HCT116 (cell line): ENCODE measurements around the gene CFAP57. TPM values are rescaled to one million over a fixed set of nuclear protein-coding genes. Genes with fewer than 3 reads are reported as not detected.

Source experiments
- ATAC-seq: fragments of 200-7000 bp; cut with Tn5 transposase; 2 replicates; pipeline ENCODE4 v1.9.1; 2020; ENCODE audit warnings: mild to moderate bottlenecking, moderate library complexity
- BruUV-seq: library from RNA; stranded (reverse); fragments of 400-500 nt; replicated peaks from 2 replicates; lab custom pipeline; 2021; lab: Mats Ljungman, UMichigan
- CTCF ChIA-PET: fragments of 300-600 bp; sonication (Branson Sonifier 250); formaldehyde crosslinking; loops from one replicate; lab custom pipeline; 2021; ENCODE audit warnings: antibody characterized with exemption; lab: Charles Lee
- POLR2A ChIA-PET: fragments of 300-600, 350-600 bp; sonication (Branson Sonifier 250); formaldehyde crosslinking; loops from one replicate; lab custom pipeline; 2021; ENCODE audit warnings: antibody characterized with exemption; lab: Charles Lee
- RAD21 ChIA-PET, 2 experiments: fragments of 300-600 bp; sonication (Branson Sonifier 250); formaldehyde crosslinking; loops; one replicate each; lab custom pipeline; 2023; ENCODE audit warnings: low total read pairs in 2 of 2; ENCODE audit not compliant: uncharacterized antibody in 2 of 2, unreplicated experiment in 2 of 2, low non-redundant PET in 1 of 2; lab: Charles Lee
- DNase-seq: peaks from one replicate; pipeline ENCODE4 v3.0.0-alpha.2; 2010; ENCODE audit warnings: low read depth, low spot score
- H2AFZ ChIP-seq: fragments of 200-600 bp; shearing (Covaris generic), sonication (generic); 2 replicates; pipeline ENCODE4 v1.6.1; 2017; ENCODE audit warnings: low read depth, mixed run types, mixed read lengths, antibody characterized with exemption, low read length; ENCODE audit not compliant: poor library complexity, severe bottlenecking
- H3K27ac ChIP-seq: 2 replicates; pipeline ENCODE4 v1.5.1; 2012; ENCODE audit warnings: low read depth, low read length
- H3K27me3 ChIP-seq: fragments of 200-600 bp; sonication (generic); 2 replicates; pipeline ENCODE4 v1.6.1; 2016; ENCODE audit warnings: mixed run types, low read length, mixed read lengths; ENCODE audit not compliant: insufficient read depth
- H3K36me3 ChIP-seq, 2 experiments: fragments of 200-500 bp in 1 of 2; fragments of 200-600 bp in 1 of 2; sonication (Bioruptor generic) in 1 of 2; sonication (generic) in 1 of 2; 2 replicates each; pipeline versions ENCODE4 v1.5.1 to v1.6.1; 2014 to 2016; ENCODE audit warnings: low read length in 2 of 2, inconsistent platforms in 1 of 2, mixed read lengths in 1 of 2, mixed run types in 1 of 2; ENCODE audit not compliant: insufficient read depth in 2 of 2, control insufficient read depth in 1 of 2
- H3K4me1 ChIP-seq, 2 experiments: fragments of 200-600 bp in 1 of 2; sonication (generic) in 1 of 2; 2 replicates each; pipeline versions ENCODE4 v1.5.1 to v1.6.1; 2012 to 2017; ENCODE audit warnings: low read length in 2 of 2, inconsistent platforms in 1 of 2, mild to moderate bottlenecking in 1 of 2, mixed read lengths in 1 of 2, mixed run types in 1 of 2, moderate library complexity in 1 of 2; ENCODE audit not compliant: insufficient read depth in 2 of 2, control insufficient read depth in 1 of 2
- H3K4me2 ChIP-seq: fragments of 200-600 bp; sonication (generic); 2 replicates; pipeline ENCODE4 v1.6.1; 2017; ENCODE audit warnings: mixed run types, low read length, mixed read lengths
- H3K4me3 ChIP-seq, 2 experiments: fragments of 200-600 bp in 1 of 2; sonication (generic) in 1 of 2; replicated peaks in 1 of 2; 2 replicates each; pipeline ENCODE4 v1.5.1; 2011 to 2016; ENCODE audit warnings: low read length in 2 of 2, control low read depth in 1 of 2, low read depth in 1 of 2, mild to moderate bottlenecking in 1 of 2, mixed read lengths in 1 of 2, mixed run types in 1 of 2
- H3K79me2 ChIP-seq: fragments of 200-600 bp; sonication (generic); 2 replicates; pipeline ENCODE4 v1.6.1; 2017; ENCODE audit warnings: mild to moderate bottlenecking, mixed run types, low read length, moderate library complexity, mixed read lengths; ENCODE audit not compliant: insufficient read depth
- H3K9ac ChIP-seq: fragments of 200-600 bp; sonication (generic); 2 replicates; pipeline ENCODE4 v1.6.1; 2016; ENCODE audit warnings: low read length, mixed read lengths
- H3K9me2 ChIP-seq: fragments of 200-600 bp; sonication (generic), shearing (Covaris generic); 2 replicates; pipeline ENCODE4 v1.6.1; 2017; ENCODE audit warnings: mixed run types, mild to moderate bottlenecking, moderate library complexity; ENCODE audit not compliant: insufficient read depth
- H3K9me3 ChIP-seq, 2 experiments: fragments of 200-500 bp in 1 of 2; fragments of 200-600 bp in 1 of 2; sonication (Bioruptor generic) in 1 of 2; sonication (generic) in 1 of 2; 2 replicates each; pipeline ENCODE4 v1.6.1; 2014 to 2017; ENCODE audit warnings: low read length in 2 of 2, mixed read lengths in 2 of 2, inconsistent platforms in 1 of 2, low read depth in 1 of 2, mild to moderate bottlenecking in 1 of 2, mixed run types in 1 of 2, moderate library complexity in 1 of 2; ENCODE audit not compliant: control insufficient read depth in 1 of 2, insufficient read depth in 1 of 2
- H4K20me1 ChIP-seq: fragments of 200-600 bp; sonication (generic), shearing (Covaris generic); 2 replicates; pipeline ENCODE4 v1.6.1; 2017; ENCODE audit warnings: mixed run types, mild to moderate bottlenecking, moderate library complexity; ENCODE audit not compliant: insufficient read depth
- EGR1 ChIP-seq: IDR thresholded peaks from 2 replicates; pipeline ENCODE4 v1.6.1; 2012; ENCODE audit warnings: low read depth
- ELF1 ChIP-seq: IDR thresholded peaks from 2 replicates; pipeline ENCODE4 v1.6.1; 2012; ENCODE audit warnings: low read depth, borderline replicate concordance
- EZH2 ChIP-seq: fragments of 200-600 bp; sonication (generic); IDR thresholded peaks from 2 replicates; pipeline ENCODE4 v1.6.1; 2017; ENCODE audit warnings: antibody characterized with exemption, mixed run types
- JUND ChIP-seq: IDR thresholded peaks from 2 replicates; pipeline ENCODE4 v1.6.1; 2012
- POLR2A ChIP-seq: IDR thresholded peaks from 2 replicates; pipeline ENCODE4 v1.7.0; 2011; ENCODE audit warnings: borderline replicate concordance; ENCODE audit not compliant: insufficient read depth, insufficient read length; ENCODE audit errors: extremely low read depth
- POLR2AphosphoS5 ChIP-seq: IDR thresholded peaks from 2 replicates; pipeline ENCODE4 v1.6.1; 2011; ENCODE audit warnings: mild to moderate bottlenecking, low read depth, low read length, moderate library complexity
- RAD21 ChIP-seq: IDR thresholded peaks from 2 replicates; pipeline ENCODE4 v1.6.1; 2012; ENCODE audit warnings: low read depth, mild to moderate bottlenecking
- SIN3A ChIP-seq: IDR thresholded peaks from 2 replicates; pipeline ENCODE4 v1.6.1; 2012; ENCODE audit warnings: low read depth
- SRF ChIP-seq: IDR thresholded peaks from 2 replicates; pipeline ENCODE4 v1.6.1; 2012; ENCODE audit warnings: low read depth
- TCF7L2 ChIP-seq: IDR thresholded peaks from 2 replicates; pipeline ENCODE4 v1.7.0; 2011; ENCODE audit warnings: borderline replicate concordance, inconsistent platforms; ENCODE audit not compliant: insufficient read depth, insufficient read length; ENCODE audit errors: extremely low read depth
- ZFX ChIP-seq: fragments of 450-650 bp; IDR thresholded peaks from 2 replicates; pipeline ENCODE4 v1.6.1; 2017
- intact Hi-C: fragments of 100-400 bp; cut with micrococcal nuclease; formaldehyde crosslinking; loops from 2 replicates; pipeline ENCODE4 v1.10.0; 2022
- total RNA-seq: library from RNA; stranded (reverse); gene quantifications from one replicate; pipeline ENCODE4 v1.2.1, GENCODE V29; 2021; ENCODE audit not compliant: unreplicated experiment
- TF ChIP-seq, protein P1 (sequence below): IDR thresholded peaks from 2 replicates; pipeline ENCODE4 v1.6.1; 2012
- TF ChIP-seq, protein P2 (sequence below): IDR thresholded peaks from 2 replicates; pipeline ENCODE4 v1.6.1; 2012

The CFAP57 gene
- total RNA-seq, 1 experiment from 2014 or later: 0.49 TPM

DNA sequence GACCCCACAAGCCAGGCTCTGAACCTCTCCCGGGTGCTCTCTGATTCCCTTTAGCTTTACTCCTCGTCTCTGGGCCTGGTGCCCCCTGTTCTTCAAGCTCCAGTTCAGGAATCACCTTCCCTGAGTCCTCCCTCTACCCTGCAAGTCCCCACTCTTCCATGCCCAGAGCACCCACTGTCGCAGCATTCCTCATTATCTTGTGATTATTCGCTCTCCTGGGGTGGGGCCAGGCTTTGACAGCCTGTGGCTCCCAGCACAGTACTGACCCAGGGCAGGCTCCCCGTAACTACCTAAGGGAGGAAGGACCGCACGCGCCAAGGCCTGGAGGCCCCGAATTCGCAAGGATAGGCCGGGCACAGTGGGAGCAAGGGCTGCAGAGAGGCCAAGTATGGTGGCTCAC is 114.0 kb downstream of the CFAP57 start:
- CTCF ChIA-PET: interaction anchor here (0.9 to 1.6 kb wide), 9 partner anchors 8 to 212 kb away, joined by 3 to 15 read pairs (median 5); partner anchors contain the start of gene CDC20
- peak overlapping the region; percentile 89 for H3K4me2 ChIP-seq
- intact Hi-C loops: no loop called here

DNA sequence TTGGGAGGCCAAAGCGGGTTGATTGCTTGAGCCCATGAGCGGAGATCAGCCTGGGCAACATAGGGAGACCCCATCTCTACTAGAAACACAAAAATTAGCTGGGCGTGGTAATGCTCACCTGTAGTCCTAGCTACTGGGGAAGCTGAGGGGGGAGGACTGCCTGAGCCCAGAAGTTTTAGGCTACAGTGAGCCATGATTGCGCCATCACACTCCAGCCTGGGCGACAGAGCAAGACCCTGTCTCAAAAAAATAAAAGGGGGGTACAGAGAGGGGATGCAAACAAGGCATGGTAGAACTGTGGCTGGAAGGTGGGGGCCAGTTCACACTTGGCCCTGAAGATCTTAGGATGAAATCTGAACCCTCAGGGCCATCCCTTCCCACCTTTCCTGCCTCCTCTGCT is 114.4 kb downstream of the CFAP57 start:
- no TSS peak for BruUV-seq
- Histone ChIP-seq H3K79me2 (no peaks in the 10 kb centered on the region), H3K4me2 (0 out of 2 replicates have a peak overlapping the region, but pooled peaks have one; percentile 89), H3K9me2 (no peaks in the 10 kb centered on the region), H2AFZ (no peak overlapping the region), H3K27me3 (0 out of 2 replicates have a peak, but pooled peaks cover 3% of the 10 kb centered on the region), H3K4me3 (no peak overlapping the region), H3K27ac (peak overlapping the region; percentile 55; the same call in 1 of the 2 replicates), H3K4me1 (peaks cover 14 to 27% of the 10 kb centered on the region in 2 experiments; a peak in 3 of 4 replicates), H3K36me3 (0 out of 4 replicates have a peak, but pooled peaks cover 0 to 2% of the 10 kb centered on the region in 2 experiments), H4K20me1 (no peaks in the 10 kb centered on the region), H3K9me3 (no peaks in the 10 kb centered on the region), H3K9ac (no peak overlapping the region)
- RAD21 ChIA-PET: no interaction called here
- CTCF ChIA-PET: interaction anchor here (1.6 kb wide), 1 partner anchor 7 kb away, joined by 11 read pairs; no protein-coding TSS in a partner anchor
- POLR2A ChIA-PET: interaction anchor here (1.5 kb wide), 1 partner anchor 8 kb away, joined by 12 read pairs; no protein-coding TSS in a partner anchor
- TF ChIP-seq SRF (no peak), SIN3A (no peak), JUND (no peak), EZH2 (no peak), TCF7L2 (no peak), ELF1 (no peak), POLR2A (no peak)
- TF ChIP-seq, protein P1, sequence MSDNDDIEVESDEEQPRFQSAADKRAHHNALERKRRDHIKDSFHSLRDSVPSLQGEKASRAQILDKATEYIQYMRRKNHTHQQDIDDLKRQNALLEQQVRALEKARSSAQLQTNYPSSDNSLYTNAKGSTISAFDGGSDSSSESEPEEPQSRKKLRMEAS: no peak
- intact Hi-C loops: no loop called here
- no peak for DNase-seq
- no peak for ATAC-seq

More for the DNA sequence above, 114.0 kb downstream of the CFAP57 start:
- Histone ChIP-seq H3K27ac (peak overlapping the region; percentile 55; the same call in 1 of the 2 replicates), H3K4me1 (peaks cover 14 to 27% of the 10 kb centered on the region in 2 experiments; a peak in 3 of 4 replicates), H2AFZ (no peak overlapping the region), H3K79me2 (no peaks in the 10 kb centered on the region), H3K36me3 (0 out of 4 replicates have a peak, but pooled peaks cover 0 to 2% of the 10 kb centered on the region in 2 experiments), H3K9me2 (no peaks in the 10 kb centered on the region), H3K9ac (peak overlapping the region; percentile 56), H3K4me3 (peak overlapping the region; percentile 70 to 72; a peak in 3 of 4 replicates), H4K20me1 (no peaks in the 10 kb centered on the region), H3K9me3 (no peaks in the 10 kb centered on the region), H3K27me3 (0 out of 2 replicates have a peak, but pooled peaks cover 3% of the 10 kb centered on the region)
- BruUV-seq: no TSS peak
- RAD21 ChIA-PET: interaction anchor here in 1 of 2 experiments (0.7 to 1.5 kb wide), 3 partner anchors 46 to 128 kb away, joined by 3 to 4 read pairs (median 3); partner anchors contain the start of gene CDC20
- no peak for DNase-seq
- POLR2A ChIA-PET: interaction anchor here (0.6 to 1.5 kb wide), 6 partner anchors 9 to 103 kb away, joined by 3 to 12 read pairs (median 4); partner anchors contain the start of genes CDC20 and ELOVL1
- TF ChIP-seq RAD21: no peak
- TF ChIP-seq ZFX: no peak
- TF ChIP-seq, protein P2, sequence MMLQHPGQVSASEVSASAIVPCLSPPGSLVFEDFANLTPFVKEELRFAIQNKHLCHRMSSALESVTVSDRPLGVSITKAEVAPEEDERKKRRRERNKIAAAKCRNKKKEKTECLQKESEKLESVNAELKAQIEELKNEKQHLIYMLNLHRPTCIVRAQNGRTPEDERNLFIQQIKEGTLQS: no peak
- no peak for TF ChIP-seq POLR2AphosphoS5
- TF ChIP-seq TCF7L2: no peak
- TF ChIP-seq SRF: no peak
- TF ChIP-seq, protein P1: no peak
- TF ChIP-seq EZH2: no peak
- no peak for TF ChIP-seq EGR1
- no peak for ATAC-seq
